Measurements from ENCODE around the gene ASCC3.
"Not testable (repeated sequence)": the region's sequence is repeated elsewhere in the genome, so short reads cannot be mapped to it uniquely, and the experiment has no call there.

The ASCC3 gene

DNA sequence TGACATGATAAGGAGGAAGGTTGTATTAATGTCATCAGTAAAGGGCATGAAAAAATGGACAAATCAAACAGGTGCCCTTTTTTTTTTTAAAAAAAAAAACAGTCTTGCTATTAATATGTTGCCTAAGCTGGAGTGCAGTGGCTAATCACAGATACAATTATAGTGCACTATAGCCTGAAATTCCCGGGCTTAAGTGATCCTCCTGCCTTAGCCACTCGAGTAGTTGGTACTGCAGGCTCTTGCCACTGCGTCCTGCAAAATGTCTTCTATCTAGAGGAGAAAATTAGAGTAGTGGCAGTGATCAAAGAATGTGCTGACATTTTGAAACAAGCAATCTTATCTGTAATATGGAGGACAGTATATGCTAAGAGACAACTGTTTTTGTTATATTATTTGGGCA, 127.7 kb downstream of the ASCC3 start:
- H3K4me3 ChIP-seq (ENCODE audit: low read depth, low read length) = no peak overlapping the region
- TF ChIP-seq, protein P1, sequence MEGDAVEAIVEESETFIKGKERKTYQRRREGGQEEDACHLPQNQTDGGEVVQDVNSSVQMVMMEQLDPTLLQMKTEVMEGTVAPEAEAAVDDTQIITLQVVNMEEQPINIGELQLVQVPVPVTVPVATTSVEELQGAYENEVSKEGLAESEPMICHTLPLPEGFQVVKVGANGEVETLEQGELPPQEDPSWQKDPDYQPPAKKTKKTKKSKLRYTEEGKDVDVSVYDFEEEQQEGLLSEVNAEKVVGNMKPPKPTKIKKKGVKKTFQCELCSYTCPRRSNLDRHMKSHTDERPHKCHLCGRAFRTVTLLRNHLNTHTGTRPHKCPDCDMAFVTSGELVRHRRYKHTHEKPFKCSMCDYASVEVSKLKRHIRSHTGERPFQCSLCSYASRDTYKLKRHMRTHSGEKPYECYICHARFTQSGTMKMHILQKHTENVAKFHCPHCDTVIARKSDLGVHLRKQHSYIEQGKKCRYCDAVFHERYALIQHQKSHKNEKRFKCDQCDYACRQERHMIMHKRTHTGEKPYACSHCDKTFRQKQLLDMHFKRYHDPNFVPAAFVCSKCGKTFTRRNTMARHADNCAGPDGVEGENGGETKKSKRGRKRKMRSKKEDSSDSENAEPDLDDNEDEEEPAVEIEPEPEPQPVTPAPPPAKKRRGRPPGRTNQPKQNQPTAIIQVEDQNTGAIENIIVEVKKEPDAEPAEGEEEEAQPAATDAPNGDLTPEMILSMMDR (IDR thresholded peaks at IDR 0.05; ENCODE audit: low read depth, low read length) = no peak

DNA sequence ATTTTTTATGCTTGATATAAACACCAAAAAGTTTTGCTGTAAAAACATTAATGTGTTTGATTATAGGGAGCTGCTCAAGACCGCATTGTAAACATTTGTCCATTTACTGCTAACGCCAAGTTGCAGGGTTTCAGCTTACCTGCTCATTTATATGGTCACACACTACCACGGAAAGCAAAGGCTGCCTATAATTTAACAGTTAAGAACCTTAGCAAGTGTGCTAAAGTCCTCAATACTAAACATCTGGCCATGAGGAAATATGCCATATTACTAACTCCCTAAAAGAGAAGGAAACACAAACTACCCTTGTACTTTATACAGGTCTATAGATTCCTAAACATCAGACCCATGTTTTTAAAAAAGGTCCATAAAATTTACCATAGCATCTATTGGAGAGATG, 129.5 kb downstream of the ASCC3 start:
- TF ChIP-seq, protein P1 (IDR thresholded peaks at IDR 0.05; ENCODE audit: low read depth, low read length) = no peak
- H3K4me3 ChIP-seq (ENCODE audit: low read depth, low read length) = no peak overlapping the region

DNA sequence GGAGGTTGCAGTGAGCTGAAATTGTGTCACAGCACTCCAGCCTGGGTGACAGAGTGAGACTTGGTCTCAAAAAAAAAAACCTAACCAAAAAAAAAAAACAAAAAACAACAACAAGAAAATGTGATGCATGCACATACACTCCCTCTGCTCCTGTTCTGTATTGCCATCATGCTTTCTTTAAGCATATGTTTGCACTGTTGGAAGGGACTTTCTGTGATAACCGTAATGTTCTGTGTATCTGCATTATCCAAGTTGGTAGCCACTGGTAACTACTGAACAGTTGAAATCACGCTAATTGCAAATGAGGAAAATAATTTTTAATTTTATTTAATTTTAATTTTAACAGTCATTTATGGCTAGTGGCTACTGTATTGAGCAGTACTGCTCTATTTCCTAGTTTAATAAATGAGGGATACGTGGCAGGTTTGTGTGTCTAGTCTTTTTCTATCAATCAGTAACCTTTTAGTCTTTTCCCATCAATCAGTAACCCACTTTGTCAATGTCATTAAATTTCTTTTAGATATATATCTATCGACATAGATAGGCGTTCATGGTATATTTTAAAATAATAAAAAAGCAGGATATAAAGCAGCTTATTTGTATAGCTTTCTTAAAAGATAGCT, 135.6 kb downstream of the ASCC3 start:
- H3K4me3 ChIP-seq (ENCODE audit: low read depth, low read length) = no peak overlapping the region
- TF ChIP-seq, protein P1 (IDR thresholded peaks at IDR 0.05; ENCODE audit: low read depth, low read length) = no peak

DNA sequence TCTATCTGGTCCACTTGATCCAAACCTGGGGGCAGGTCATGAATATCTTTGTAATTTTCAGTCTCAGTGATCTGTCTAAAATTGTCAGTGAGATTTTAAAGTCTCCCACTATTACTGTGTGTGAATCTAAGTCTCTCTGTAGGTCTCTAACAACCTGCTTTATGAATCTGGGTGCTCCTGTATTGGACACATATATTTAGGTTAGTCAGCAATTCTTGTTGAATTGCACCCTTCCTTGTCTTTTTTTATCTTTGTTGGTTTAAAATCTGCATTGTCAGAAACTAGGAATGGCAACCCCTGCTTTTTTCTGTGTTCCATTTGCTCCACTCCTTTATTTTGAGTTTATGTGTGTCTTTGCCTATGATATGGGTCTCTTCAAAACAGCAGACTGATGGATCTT, 140.7 kb downstream of the ASCC3 start:
- TF ChIP-seq, protein P1 (IDR thresholded peaks at IDR 0.05; ENCODE audit: low read depth, low read length) = no peak
- H3K4me3 ChIP-seq (ENCODE audit: low read depth, low read length) = no peak overlapping the region

DNA sequence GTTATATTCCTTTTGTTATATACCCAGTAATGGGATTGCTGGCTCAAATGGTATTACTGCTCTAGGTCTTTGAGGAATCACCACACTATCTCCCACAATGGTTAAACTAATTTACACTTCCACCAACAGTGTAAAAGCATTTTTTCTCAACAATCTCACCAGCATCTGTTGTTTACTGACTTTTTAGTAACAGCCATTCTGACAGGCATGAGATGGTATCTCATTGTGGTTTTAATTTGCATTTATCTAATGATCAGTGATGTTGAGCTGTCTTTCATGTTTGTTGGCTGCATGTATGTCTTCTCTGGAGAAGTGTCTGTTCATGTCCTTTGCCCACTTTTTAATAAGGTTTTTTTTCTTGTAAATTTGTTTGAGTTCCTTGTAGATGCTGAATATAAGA, 143.4 kb downstream of the ASCC3 start:
- H3K4me3 ChIP-seq (ENCODE audit: low read depth, low read length) = not testable (repeated sequence)

DNA sequence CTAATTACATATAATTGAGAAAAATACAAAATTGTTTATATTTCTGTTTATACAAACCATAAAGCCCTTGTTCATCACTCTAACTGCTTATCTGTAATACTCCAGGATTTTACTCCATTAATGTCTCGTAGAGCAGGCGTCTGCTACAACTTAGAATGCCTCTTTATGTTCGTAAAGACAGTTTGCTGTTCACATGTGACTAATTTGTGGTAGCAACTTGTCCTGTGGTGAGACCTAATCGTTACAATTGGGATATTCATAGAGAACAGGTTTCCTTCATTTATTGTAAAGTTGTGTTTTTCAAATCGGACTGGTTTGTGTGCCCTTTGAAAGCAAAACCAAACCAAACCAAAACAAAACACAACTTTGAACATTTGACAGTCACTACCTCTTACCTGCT, 149.7 kb downstream of the ASCC3 start:
- no peak overlapping the region for H3K4me3 ChIP-seq (ENCODE audit: low read depth, low read length)
- TF ChIP-seq, protein P1 (IDR thresholded peaks at IDR 0.05; ENCODE audit: low read depth, low read length) = no peak

DNA sequence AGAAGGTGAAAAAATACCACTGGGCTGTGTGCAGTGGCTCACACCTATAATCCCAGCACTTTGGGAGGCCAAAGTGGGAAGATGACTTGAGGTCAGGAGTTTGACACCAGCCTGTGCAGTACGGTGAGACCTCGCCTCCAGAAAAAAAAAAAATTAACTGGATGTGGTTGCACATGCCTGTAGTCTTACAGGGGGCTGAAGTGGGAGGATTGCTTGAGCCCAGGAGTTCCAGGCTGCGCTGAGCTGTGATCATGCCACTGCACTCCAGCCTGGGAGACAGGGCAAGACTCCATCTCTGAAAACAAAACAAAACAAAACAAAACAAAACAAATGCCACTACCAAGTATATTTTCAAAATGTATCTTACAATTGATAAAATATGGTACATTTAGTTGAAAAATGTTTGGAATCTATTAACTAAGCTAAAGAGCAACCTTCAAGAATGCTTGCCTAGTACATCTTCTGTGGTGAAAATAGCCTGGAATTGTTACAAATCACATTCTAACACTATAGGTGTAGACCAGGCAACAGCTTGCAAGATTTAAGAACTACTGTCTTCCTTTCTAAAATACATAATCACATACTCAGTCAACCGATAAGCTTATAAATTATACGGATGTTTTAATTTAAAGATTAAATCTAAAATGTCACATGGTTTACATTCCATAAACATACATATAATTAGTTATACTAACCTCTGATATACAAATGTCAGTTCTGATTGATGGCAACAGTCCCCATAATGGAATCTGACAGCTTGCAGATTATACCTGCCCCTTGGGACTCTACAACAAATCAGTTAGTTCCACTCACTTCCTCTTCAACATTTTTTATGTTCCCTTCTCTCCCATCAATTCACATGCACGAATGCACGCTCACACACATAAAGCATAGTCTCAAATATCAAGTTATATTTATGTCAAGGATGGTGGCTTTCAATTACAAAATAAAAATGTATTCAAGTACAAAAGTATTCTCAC, 150.8 kb downstream of the ASCC3 start:
- no peak overlapping the region for H3K4me3 ChIP-seq (ENCODE audit: low read depth, low read length)
- TF ChIP-seq, protein P1 (IDR thresholded peaks at IDR 0.05; ENCODE audit: low read depth, low read length) = no peak

All from WI38 (cell line).